Measurements from ENCODE around the gene GPR4.
"Not testable (repeated sequence)": the region's sequence is repeated elsewhere in the genome, so short reads cannot be mapped to it uniquely, and the experiment has no call there.

Gene GPR4

DNA sequence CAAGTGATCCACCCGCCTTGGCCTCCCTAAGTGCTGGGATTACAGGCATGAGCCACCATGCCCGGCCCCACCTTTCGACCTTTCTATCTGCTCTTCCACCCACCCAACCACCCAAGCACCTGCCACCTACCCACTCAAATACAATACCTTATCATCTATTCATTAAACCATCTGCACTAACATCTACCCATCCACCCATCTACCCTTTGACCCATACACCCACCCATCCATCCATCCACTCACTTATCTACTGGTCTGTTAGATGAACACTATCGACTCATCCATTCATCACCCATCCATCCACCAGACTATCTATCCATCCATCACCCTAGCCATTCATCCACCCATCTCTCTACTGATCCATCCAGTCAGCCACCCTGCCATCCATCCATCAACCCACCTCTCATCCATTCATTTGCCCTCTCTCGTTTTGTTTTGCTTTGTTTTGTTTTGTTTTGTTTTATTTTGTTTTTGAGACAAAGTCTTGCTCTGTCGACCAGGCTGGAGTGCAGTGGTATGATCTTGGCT lies 20.0 kb upstream of the GPR4 start:
- no peaks in the 10 kb centered on the region for H3K36me3 ChIP-seq (ENCODE audit: control insufficient read depth, insufficient read depth, low read length)
- H3K4me1 ChIP-seq (ENCODE audit: control insufficient read depth, insufficient read depth, low read length), result no peaks in the 10 kb centered on the region
- no peak overlapping the region for H3K27ac ChIP-seq (ENCODE audit: insufficient read depth, low read depth, low read length, poor library complexity, severe bottlenecking)
- H3K4me3 ChIP-seq (ENCODE audit: insufficient read depth, low read depth, low read length), result no peak overlapping the region
- H3K9me3 ChIP-seq (ENCODE audit: control insufficient read depth, low read length), result no peaks in the 10 kb centered on the region
- no peaks in the 10 kb centered on the region for H3K27me3 ChIP-seq (ENCODE audit: control insufficient read depth, insufficient read depth, low read length, poor library complexity, severe bottlenecking)
- WGBS, 2 experiments, result 90 to 93% methylated on average over 6 of the region's 6 CpGs

DNA sequence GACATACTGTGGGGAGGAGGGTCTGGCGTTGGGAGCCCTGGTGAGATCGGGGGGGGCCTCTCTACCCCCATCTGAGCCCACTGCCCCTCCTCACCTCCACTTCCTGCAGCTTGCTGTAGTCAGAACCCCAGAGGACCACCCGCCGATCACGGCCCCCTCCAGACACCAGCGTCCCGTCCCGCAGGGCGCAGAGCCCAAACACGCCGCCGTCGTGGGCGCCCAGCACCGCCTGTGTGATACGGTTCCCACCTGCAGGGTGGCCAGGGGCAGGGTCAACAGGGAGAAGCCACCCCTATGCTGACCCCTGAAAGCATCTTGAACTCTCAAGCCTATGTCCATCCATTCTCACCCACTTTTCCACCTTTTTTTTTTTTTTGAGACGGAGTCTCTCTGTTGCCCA lies 19.4 kb upstream of the GPR4 start:
- H3K27me3 ChIP-seq (ENCODE audit: control insufficient read depth, insufficient read depth, low read length, poor library complexity, severe bottlenecking), result no peaks in the 10 kb centered on the region
- WGBS, 2 experiments, result 91 to 92% methylated on average over 17 of the region's 17 CpGs
- no peak overlapping the region for H3K4me3 ChIP-seq (ENCODE audit: insufficient read depth, low read depth, low read length)
- H3K4me1 ChIP-seq (ENCODE audit: control insufficient read depth, insufficient read depth, low read length), result no peaks in the 10 kb centered on the region
- no peaks in the 10 kb centered on the region for H3K9me3 ChIP-seq (ENCODE audit: control insufficient read depth, low read length)
- H3K27ac ChIP-seq (ENCODE audit: insufficient read depth, low read depth, low read length, poor library complexity, severe bottlenecking), result no peak overlapping the region
- no peaks in the 10 kb centered on the region for H3K36me3 ChIP-seq (ENCODE audit: control insufficient read depth, insufficient read depth, low read length)

DNA sequence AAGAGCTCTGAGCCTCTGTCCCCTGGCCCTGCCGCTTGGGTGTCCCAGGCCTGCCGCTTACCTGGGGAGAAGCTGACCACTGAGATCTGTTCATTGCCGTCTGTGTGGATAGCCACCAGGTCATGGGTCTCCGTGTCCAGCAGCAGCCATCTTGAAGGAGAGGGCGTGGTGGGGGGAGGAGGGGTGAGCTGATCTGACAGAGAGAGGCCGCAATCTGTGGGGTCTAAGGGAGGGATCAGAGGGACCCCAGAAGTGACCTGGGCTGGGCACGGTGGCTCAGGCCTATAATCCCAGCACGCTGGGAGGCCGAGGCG lies 14.6 kb upstream of the GPR4 start:
- WGBS, 2 experiments, result 71 to 73% methylated on average over 10 of the region's 10 CpGs
- no peaks in the 10 kb centered on the region for H3K27me3 ChIP-seq (ENCODE audit: control insufficient read depth, insufficient read depth, low read length, poor library complexity, severe bottlenecking)
- no peaks in the 10 kb centered on the region for H3K36me3 ChIP-seq (ENCODE audit: control insufficient read depth, insufficient read depth, low read length)
- no peaks in the 10 kb centered on the region for H3K4me1 ChIP-seq (ENCODE audit: control insufficient read depth, insufficient read depth, low read length)
- H3K9me3 ChIP-seq (ENCODE audit: control insufficient read depth, low read length), result no peaks in the 10 kb centered on the region
- H3K27ac ChIP-seq (ENCODE audit: insufficient read depth, low read depth, low read length, poor library complexity, severe bottlenecking), result peak overlapping the region; percentile 58
- peak overlapping the region; percentile 34 for H3K4me3 ChIP-seq (ENCODE audit: insufficient read depth, low read depth, low read length)

DNA sequence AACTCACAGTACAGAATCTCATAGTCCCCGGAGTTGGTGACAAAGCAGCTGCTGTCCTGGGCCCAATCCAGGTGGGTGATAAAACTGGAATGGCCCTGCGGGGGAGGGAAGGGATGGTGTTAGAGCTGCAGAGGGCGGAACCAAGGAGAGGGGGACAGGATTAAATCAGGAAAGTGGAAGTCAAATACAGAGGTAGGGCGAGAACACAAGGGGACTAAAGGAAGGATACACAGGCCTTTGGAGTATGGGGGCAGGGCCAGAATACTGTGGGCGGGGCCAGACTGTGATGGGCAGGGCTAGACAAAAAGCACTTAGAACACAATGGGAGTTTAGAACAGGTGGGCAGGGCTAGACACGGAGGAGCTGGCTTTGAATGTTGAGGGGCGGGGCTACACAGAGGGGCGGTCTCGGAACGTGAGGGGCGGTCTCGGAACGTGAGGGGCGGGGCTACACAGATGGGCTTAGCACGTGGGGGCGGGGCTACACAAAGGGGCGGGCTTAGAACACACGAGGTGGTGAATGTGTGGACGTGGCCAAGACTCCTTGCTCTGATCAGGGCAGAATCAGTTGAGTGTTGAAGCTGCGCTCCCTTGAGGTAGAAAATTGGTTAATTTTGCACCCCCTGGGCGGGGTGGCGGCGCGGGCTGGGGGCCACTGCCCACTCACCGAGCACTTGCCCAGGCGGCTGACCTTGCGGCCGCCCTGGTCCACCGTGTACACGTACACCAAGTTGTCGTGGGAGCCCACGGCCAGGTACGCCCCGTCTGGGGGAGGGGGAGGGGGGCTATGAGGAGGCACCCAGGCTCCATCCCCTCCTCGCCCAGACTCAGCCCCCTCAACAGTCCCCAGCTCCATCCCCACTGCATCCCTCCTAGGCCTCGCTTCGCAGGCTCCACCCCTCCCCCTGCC lies 14.0 kb upstream of the GPR4 start:
- WGBS, 2 experiments, result 27 to 34% methylated on average over 37 of the region's 37 CpGs
- no peaks in the 10 kb centered on the region for H3K27me3 ChIP-seq (ENCODE audit: control insufficient read depth, insufficient read depth, low read length, poor library complexity, severe bottlenecking)
- H3K4me1 ChIP-seq (ENCODE audit: control insufficient read depth, insufficient read depth, low read length), result no peaks in the 10 kb centered on the region
- no peaks in the 10 kb centered on the region for H3K9me3 ChIP-seq (ENCODE audit: control insufficient read depth, low read length)
- peak overlapping the region; percentile 75 for H3K27ac ChIP-seq (ENCODE audit: insufficient read depth, low read depth, low read length, poor library complexity, severe bottlenecking)
- peak overlapping the region; percentile 34 for H3K4me3 ChIP-seq (ENCODE audit: insufficient read depth, low read depth, low read length)
- no peaks in the 10 kb centered on the region for H3K36me3 ChIP-seq (ENCODE audit: control insufficient read depth, insufficient read depth, low read length)

DNA sequence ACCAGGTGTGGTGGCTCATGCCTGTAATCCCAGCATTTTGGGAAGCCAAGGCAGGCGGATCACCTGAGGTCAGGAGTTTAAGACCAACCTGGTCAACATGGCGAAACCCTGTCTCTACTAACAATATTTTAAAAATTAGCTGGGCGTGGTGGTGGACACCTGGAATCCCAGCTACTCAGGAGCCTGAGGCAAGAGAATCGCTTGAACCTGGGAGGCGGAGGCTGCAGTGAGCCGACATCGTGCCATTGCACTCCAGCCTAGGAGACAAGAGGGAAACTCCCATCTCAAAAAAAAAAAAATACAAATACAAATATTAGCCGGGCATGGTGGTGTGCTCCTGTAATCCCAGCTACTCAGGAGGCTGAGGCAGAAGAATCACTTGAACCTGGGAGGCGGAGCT lies 13.0 kb upstream of the GPR4 start:
- H3K4me3 ChIP-seq (ENCODE audit: insufficient read depth, low read depth, low read length); H3K36me3 ChIP-seq (ENCODE audit: control insufficient read depth, insufficient read depth, low read length); H3K27me3 ChIP-seq (ENCODE audit: control insufficient read depth, insufficient read depth, low read length, poor library complexity, severe bottlenecking); H3K9me3 ChIP-seq (ENCODE audit: control insufficient read depth, low read length); H3K4me1 ChIP-seq (ENCODE audit: control insufficient read depth, insufficient read depth, low read length); H3K27ac ChIP-seq (ENCODE audit: insufficient read depth, low read depth, low read length, poor library complexity, severe bottlenecking): not testable (repeated sequence)
- WGBS, 2 experiments, result 88 to 92% methylated on average over 9 of the region's 9 CpGs

DNA sequence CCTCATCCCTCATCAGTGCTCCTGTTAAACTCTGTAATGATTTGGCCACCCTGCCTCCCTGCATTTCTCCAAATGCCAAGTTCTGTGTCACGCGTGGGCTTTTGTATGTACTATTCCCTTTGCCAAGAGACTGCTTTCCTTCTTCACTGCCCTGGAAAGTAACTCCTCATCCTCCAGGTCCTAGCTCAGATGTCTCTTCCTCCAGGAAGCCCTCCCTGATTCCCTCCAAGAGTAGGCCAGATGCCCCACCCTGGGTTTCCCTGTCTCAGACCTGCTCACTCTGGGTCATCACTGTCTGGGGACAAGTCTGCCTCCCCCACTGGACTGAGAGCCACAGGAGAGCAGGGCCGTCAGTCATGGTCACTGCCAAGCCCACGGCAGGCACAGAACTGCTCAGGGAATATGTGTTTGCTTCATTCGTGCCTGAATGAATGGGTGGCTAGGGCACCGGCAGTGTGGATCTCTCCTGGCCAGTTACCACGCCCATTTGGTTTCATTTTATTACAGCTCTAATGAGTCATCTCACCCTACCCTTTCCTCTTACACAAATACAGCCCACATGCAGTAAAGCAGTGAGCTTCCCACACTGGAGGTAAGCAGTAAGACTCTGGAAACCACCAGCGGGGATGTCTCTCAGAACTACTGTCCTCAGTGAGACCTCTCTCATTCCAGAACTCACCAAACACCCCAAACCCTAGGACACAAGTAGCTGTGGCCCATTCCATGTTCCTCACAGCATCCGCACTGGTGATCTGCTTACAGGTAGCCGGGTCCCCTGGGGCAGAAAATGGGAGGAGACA lies 12.1 kb upstream of the GPR4 start:
- Histone ChIP-seq H3K4me1 (ENCODE audit: control insufficient read depth, insufficient read depth, low read length) (no peaks in the 10 kb centered on the region), H3K27me3 (ENCODE audit: control insufficient read depth, insufficient read depth, low read length, poor library complexity, severe bottlenecking) (no peaks in the 10 kb centered on the region), H3K27ac (ENCODE audit: insufficient read depth, low read depth, low read length, poor library complexity, severe bottlenecking) (no peak overlapping the region), H3K36me3 (ENCODE audit: control insufficient read depth, insufficient read depth, low read length) (peaks cover 5% of the 10 kb centered on the region), H3K9me3 (ENCODE audit: control insufficient read depth, low read length) (no peaks in the 10 kb centered on the region), H3K4me3 (ENCODE audit: insufficient read depth, low read depth, low read length) (no peak overlapping the region)
- WGBS, 2 experiments, result 92 to 96% methylated on average over 10 of the region's 10 CpGs

DNA sequence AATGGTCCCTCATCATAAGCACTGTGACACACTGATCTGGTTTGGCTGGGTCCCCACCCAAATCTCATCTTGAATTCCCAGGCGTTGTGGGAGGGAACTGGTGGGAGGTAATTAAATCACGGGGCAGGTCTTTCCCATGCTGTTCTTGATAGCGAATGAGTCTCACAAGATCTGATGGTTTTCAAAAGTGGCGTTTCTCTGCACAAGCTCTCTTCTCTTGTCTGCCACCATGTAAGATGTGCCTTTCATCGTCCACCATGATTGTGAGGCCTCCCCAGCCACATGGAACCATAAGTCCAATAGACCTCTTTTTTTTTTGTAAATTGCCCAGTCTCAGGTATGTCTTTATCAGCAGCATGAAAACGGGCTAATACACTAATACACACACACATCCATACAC lies 6.9 kb upstream of the GPR4 start:
- no peaks in the 10 kb centered on the region for H3K9me3 ChIP-seq (ENCODE audit: control insufficient read depth, low read length)
- no peak overlapping the region for H3K4me3 ChIP-seq (ENCODE audit: insufficient read depth, low read depth, low read length)
- WGBS, 2 experiments, result 93 to 96% methylated on average over 6 of the region's 6 CpGs
- H3K36me3 ChIP-seq (ENCODE audit: control insufficient read depth, insufficient read depth, low read length), result peaks cover 5% of the 10 kb centered on the region
- H3K27me3 ChIP-seq (ENCODE audit: control insufficient read depth, insufficient read depth, low read length, poor library complexity, severe bottlenecking), result no peaks in the 10 kb centered on the region
- H3K27ac ChIP-seq (ENCODE audit: insufficient read depth, low read depth, low read length, poor library complexity, severe bottlenecking), result no peak overlapping the region
- no peaks in the 10 kb centered on the region for H3K4me1 ChIP-seq (ENCODE audit: control insufficient read depth, insufficient read depth, low read length)

DNA sequence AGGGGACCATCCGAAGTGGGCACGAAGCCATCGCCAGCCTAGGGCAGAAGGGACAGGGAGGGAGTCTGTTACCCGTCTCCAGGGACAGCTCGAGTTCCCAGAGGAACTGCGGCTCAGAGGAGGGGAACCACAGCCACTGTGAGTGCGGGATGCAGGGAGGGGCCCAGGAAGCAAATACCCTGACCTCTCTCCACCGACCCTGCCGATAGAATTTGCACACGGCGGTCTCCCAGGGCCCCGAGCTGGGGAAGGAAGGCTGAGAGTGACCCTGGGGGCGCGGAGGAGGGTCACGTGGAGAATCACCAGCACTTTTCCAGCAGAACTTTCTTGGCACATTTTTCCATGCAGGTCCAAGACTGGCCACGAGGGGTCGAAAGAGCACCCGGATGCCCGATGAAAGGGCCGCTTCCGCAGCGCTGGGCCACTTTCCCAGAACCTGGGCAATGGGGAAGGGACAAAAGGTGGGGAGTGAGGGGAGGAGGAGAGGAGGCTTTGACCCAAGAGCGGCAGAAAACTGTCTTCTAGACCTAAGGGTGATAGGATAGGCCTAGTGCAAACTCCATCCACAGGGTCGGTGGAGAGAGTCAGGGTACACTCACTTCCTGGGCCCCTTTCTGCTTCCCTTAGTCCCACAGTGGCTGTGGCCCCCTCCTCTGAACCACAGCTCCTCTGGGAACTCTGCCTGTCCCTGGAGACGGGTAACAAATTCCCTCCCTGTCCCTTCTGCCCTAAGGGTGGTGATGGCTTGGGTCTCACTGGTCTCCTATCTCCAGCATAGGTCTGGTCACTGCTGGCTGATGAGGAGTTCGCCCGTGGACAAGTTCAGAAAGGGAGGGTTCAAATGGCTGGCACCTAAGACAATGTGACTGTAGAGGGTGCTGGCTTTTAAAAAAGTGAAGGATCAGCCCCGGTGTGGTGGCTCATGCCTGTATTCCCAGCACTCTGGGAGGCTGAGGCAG lies 5.3 kb upstream of the GPR4 start:
- 15 to 18% methylated on average over 28 of the region's 28 CpGs for WGBS, 2 experiments
- H3K9me3 ChIP-seq (ENCODE audit: control insufficient read depth, low read length), result no peaks in the 10 kb centered on the region
- H3K4me3 ChIP-seq (ENCODE audit: insufficient read depth, low read depth, low read length), result peak overlapping the region; percentile 10
- H3K27me3 ChIP-seq (ENCODE audit: control insufficient read depth, insufficient read depth, low read length, poor library complexity, severe bottlenecking), result peaks cover 6% of the 10 kb centered on the region
- H3K4me1 ChIP-seq (ENCODE audit: control insufficient read depth, insufficient read depth, low read length), result no peaks in the 10 kb centered on the region
- no peak overlapping the region for H3K27ac ChIP-seq (ENCODE audit: insufficient read depth, low read depth, low read length, poor library complexity, severe bottlenecking)
- H3K36me3 ChIP-seq (ENCODE audit: control insufficient read depth, insufficient read depth, low read length), result peaks cover 5% of the 10 kb centered on the region

DNA sequence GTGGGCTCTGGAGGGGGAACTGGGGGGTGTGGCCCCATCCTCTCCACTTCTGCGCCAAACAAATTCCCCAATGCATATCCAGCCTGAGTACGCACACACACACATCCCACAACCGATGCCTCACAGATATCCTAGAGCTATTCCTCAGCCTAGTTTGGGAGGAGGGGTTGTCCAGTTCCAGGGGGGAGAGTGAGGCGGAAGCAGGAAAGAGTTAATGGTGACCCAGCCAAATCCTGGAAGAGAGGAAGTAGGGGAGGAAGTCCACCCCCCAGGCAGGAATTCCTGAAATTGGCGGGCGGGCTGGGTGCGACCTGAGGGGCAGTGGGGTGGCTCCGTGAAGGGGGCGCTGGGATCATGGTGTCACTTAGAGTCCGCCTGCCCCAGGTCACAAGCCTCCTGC lies 897 bp downstream of the GPR4 start:
- 34 to 46% methylated on average over 8 to 10 of the region's 10 CpGs for WGBS, 2 experiments
- Histone ChIP-seq H3K4me1 (ENCODE audit: control insufficient read depth, insufficient read depth, low read length) (peaks cover 9% of the 10 kb centered on the region), H3K4me3 (ENCODE audit: insufficient read depth, low read depth, low read length) (no peak overlapping the region), H3K27ac (ENCODE audit: insufficient read depth, low read depth, low read length, poor library complexity, severe bottlenecking) (no peak overlapping the region), H3K36me3 (ENCODE audit: control insufficient read depth, insufficient read depth, low read length) (no peaks in the 10 kb centered on the region), H3K9me3 (ENCODE audit: control insufficient read depth, low read length) (no peaks in the 10 kb centered on the region), H3K27me3 (ENCODE audit: control insufficient read depth, insufficient read depth, low read length, poor library complexity, severe bottlenecking) (peaks cover 59% of the 10 kb centered on the region)
